ENCODE results near the gene DCC. TPM values are rescaled to one million over a fixed set of nuclear protein-coding genes. Genes with fewer than 3 reads are reported as not detected.

Gene DCC
- total RNA-seq, 1 experiment from 2014 or later, result not detected

- ATAC-seq (no peak), DNase-seq (ENCODE audit: low read depth, low spot score) (no peak)
- ChIA-PET CTCF (no interaction called here), POLR2A (no interaction called here), RAD21 (ENCODE audit: low non-redundant PET in 1 of 2, low total read pairs in 2 of 2, uncharacterized antibody in 2 of 2, unreplicated experiment in 2 of 2) (no interaction called here)
- no peaks in the 10 kb centered on the region for H3K79me2 ChIP-seq (ENCODE audit: insufficient read depth, low read length)
- no peaks in the 10 kb centered on the region for H3K4me1 ChIP-seq (ENCODE audit: control insufficient read depth in 1 of 2, insufficient read depth in 2 of 2, low read length in 2 of 2)
- no peaks in the 10 kb centered on the region for H3K9me2 ChIP-seq (ENCODE audit: insufficient read depth)
- BruUV-seq (replicated peaks), result no TSS peak
- no peak overlapping the region for H3K4me2 ChIP-seq (ENCODE audit: low read length)
- intact Hi-C loops (cut with micrococcal nuclease), result no loop called here
- TF ChIP-seq EGR1 (IDR thresholded peaks at IDR 0.05; ENCODE audit: low read depth) (no peak), CTCF (IDR thresholded peaks at IDR 0.05 in 2 of 3, conservative IDR thresholded peaks at IDR 0.05 in 1 of 3; ENCODE audit: borderline replicate concordance in 1 of 3, insufficient read depth in 1 of 3, low read depth in 2 of 3, low read length in 2 of 3) (no peak), ZBTB33 (IDR thresholded peaks at IDR 0.05; ENCODE audit: extremely low read depth, insufficient replicate concordance, low read length) (no peak), SIN3A (IDR thresholded peaks at IDR 0.05; ENCODE audit: low read depth) (no peak), JUND (IDR thresholded peaks at IDR 0.05) (no peak), EZH2phosphoT487 (IDR thresholded peaks at IDR 0.05; ENCODE audit: borderline replicate concordance) (no peak), ZNF274 (IDR thresholded peaks at IDR 0.05; ENCODE audit: low read depth, low read length) (no peak), CBX3 (IDR thresholded peaks at IDR 0.05; ENCODE audit: low read depth) (no peak), EZH2 (IDR thresholded peaks at IDR 0.05) (no peak), RAD21 (IDR thresholded peaks at IDR 0.05; ENCODE audit: low read depth) (no peak), TCF7L2 (IDR thresholded peaks at IDR 0.05; ENCODE audit: borderline replicate concordance, extremely low read depth, insufficient read depth, insufficient read length) (no peak)
- H3K9ac ChIP-seq (ENCODE audit: low read length), result no peak overlapping the region
- H3K27me3 ChIP-seq (ENCODE audit: insufficient read depth, low read length), result no peaks in the 10 kb centered on the region
- no peak overlapping the region for H2AFZ ChIP-seq (ENCODE audit: low read depth, low read length, poor library complexity, severe bottlenecking)
- peaks cover 9 to 10% of the 10 kb centered on the region in 2 experiments; a peak in 2 of 4 replicates for H3K9me3 ChIP-seq (ENCODE audit: control insufficient read depth in 1 of 2, insufficient read depth in 1 of 2, low read depth in 1 of 2, low read length in 2 of 2)
- no peaks in the 10 kb centered on the region for H4K20me1 ChIP-seq (ENCODE audit: insufficient read depth)
- H3K27ac ChIP-seq (ENCODE audit: low read depth, low read length), result no peak overlapping the region
- H3K36me3 ChIP-seq (ENCODE audit: control insufficient read depth in 1 of 2, insufficient read depth in 2 of 2, low read length in 2 of 2), result no peaks in the 10 kb centered on the region; a peak in 1 of 4 replicates
- H3K4me3 ChIP-seq (replicated peaks in 1 of 2; ENCODE audit: low read depth in 1 of 2, low read length in 2 of 2), result no peak overlapping the region
These were observed 36.1 kb downstream of the DCC start for GRCh38 chr18:52376104-52376503.

Measured in HCT116 (cell line).